ENCODE measurements around the gene FAM3D. TPM values are rescaled to one million over a fixed set of nuclear protein-coding genes. Genes with fewer than 3 reads are reported as not detected.

FAM3D gene
- polyA plus RNA-seq, 3 donors: 0.28 to 1.9 (median 0.71) TPM

DNA sequence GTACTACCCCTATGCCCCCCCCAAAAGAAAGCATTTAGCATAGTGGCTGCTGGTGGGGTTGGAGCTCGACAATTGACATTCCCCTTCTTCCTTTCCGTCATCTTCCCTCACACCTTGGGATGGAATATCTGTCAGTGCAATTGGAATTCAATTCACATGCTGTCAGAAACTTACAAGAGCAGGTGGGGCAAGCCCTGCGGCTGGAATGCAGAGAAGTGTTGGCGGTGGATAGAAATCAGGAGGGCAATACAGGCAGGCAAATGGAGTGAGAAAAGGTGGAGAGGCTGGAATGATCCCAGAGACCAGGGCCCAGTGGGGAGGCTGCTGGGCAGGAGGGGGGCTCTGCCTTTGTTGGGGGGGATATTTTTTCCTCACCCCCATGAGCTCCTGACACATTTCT lies 44.1 kb downstream of the FAM3D start:
- no peaks in the 10 kb centered on the region for H3K4me1 ChIP-seq (ENCODE audit: control insufficient read depth in 1 of 2, insufficient read depth in 2 of 2, low read length in 2 of 2)
- no peak for DNase-seq
- Mint-ChIP-seq H3K27ac (no peak overlapping the region), H3K27me3 (ENCODE audit: low read depth in 3 of 3) (peaks cover 1 to 3% (median 2%) of the 10 kb centered on the region in 3 donors), H3K36me3 (no peaks in the 10 kb centered on the region), H3K4me3 (no peak overlapping the region), H3K9me3 (no peaks in the 10 kb centered on the region), H3K4me1 (no peaks in the 10 kb centered on the region)
- no peak overlapping the region for H3K27ac ChIP-seq (ENCODE audit: low read depth in 1 of 2, low read length in 2 of 2)
- H3K9me3 ChIP-seq (replicated peaks in 1 of 2; ENCODE audit: control insufficient read depth in 1 of 2, insufficient read depth in 1 of 2, low read length in 2 of 2): no peaks in the 10 kb centered on the region
- H2AFZ ChIP-seq (ENCODE audit: insufficient read depth, low read depth, low read length, poor library complexity, severe bottlenecking): no peak overlapping the region
- TF ChIP-seq, protein P1, sequence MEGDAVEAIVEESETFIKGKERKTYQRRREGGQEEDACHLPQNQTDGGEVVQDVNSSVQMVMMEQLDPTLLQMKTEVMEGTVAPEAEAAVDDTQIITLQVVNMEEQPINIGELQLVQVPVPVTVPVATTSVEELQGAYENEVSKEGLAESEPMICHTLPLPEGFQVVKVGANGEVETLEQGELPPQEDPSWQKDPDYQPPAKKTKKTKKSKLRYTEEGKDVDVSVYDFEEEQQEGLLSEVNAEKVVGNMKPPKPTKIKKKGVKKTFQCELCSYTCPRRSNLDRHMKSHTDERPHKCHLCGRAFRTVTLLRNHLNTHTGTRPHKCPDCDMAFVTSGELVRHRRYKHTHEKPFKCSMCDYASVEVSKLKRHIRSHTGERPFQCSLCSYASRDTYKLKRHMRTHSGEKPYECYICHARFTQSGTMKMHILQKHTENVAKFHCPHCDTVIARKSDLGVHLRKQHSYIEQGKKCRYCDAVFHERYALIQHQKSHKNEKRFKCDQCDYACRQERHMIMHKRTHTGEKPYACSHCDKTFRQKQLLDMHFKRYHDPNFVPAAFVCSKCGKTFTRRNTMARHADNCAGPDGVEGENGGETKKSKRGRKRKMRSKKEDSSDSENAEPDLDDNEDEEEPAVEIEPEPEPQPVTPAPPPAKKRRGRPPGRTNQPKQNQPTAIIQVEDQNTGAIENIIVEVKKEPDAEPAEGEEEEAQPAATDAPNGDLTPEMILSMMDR (IDR thresholded peaks at IDR 0.05): no peak
- no peaks in the 10 kb centered on the region for H3K36me3 ChIP-seq (replicated peaks in 1 of 2; ENCODE audit: control insufficient read depth in 1 of 2, insufficient read depth in 2 of 2, low read length in 2 of 2)
- intact Hi-C loops (cut with micrococcal nuclease): loop anchor here in 1 of 2 donors (10.0 kb wide), 1 partner anchor 308 kb away; no protein-coding TSS in a partner anchor
- no peaks in the 10 kb centered on the region for H4K20me1 ChIP-seq (ENCODE audit: insufficient read depth, low read length)
- no peak overlapping the region for H3K4me3 ChIP-seq (replicated peaks in 1 of 3; ENCODE audit: low read depth in 2 of 3, low read length in 3 of 3)
- H3K4me2 ChIP-seq (replicated peaks; ENCODE audit: extremely low read depth, low read length, poor library complexity, severe bottlenecking): no peak overlapping the region
- no peak overlapping the region for H3K9ac ChIP-seq (ENCODE audit: insufficient read depth, low read length, poor library complexity, severe bottlenecking)
- H3K27me3 ChIP-seq (ENCODE audit: control insufficient read depth in 2 of 2, insufficient read depth in 2 of 2, low read length in 2 of 2): no peaks in the 10 kb centered on the region
- no peaks in the 10 kb centered on the region for H3K79me2 ChIP-seq (ENCODE audit: insufficient read depth, low read length)
- WGBS (ENCODE audit: insufficient coverage): 100% methylated on average over 2 of the region's 4 CpGs

DNA sequence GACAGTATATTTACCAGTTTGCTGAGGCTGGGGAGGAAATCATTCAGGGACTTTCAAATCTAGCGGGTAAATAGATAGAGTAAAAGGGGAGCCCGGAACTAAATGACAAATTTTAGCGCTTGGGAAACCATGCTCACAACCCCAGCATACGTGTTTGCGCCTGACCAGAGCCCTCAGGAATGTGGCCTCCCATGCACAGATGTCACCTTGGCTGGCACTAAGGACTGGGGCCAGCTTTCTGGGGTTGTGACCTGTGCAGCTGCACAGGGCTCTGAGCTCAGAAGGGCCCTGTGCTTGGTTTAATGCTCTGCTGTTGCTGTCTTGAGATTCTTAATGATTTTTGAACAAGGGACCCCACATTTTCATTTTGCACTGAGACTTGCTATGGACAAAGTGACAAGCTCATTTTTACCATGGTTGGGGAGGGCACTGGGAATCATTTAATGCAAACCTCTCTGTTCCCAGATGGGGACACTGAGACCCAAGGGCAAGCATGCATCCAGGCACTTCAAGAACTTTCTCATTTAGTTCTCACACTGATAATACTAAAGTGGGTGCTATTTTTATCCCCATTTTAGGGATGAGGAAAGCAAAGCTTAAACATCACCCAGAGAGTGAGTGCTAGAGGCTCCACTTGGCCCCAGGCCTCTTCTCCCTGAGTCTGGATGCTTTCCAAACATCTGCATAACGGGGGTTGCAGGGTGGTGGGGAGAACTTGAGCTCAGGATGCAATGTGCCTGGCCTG lies 45.3 kb downstream of the FAM3D start:
- no peak for DNase-seq
- H3K27ac ChIP-seq (ENCODE audit: low read depth in 1 of 2, low read length in 2 of 2): no peak overlapping the region

More for the DNA sequence above, 45.3 kb downstream of the FAM3D start:
- Mint-ChIP-seq H3K4me3 (no peak overlapping the region), H3K36me3 (no peaks in the 10 kb centered on the region), H3K27ac (no peak overlapping the region), H3K9me3 (no peaks in the 10 kb centered on the region), H3K4me1 (no peaks in the 10 kb centered on the region), H3K27me3 (ENCODE audit: low read depth in 3 of 3) (peaks cover 1 to 3% (median 2%) of the 10 kb centered on the region in 3 donors)
- intact Hi-C loops (cut with micrococcal nuclease): loop anchor here in 1 of 2 donors (10.0 kb wide), 1 partner anchor 306 kb away; no protein-coding TSS in a partner anchor
- Histone ChIP-seq H3K4me2 (replicated peaks; ENCODE audit: extremely low read depth, low read length, poor library complexity, severe bottlenecking) (no peak overlapping the region), H3K9ac (ENCODE audit: insufficient read depth, low read length, poor library complexity, severe bottlenecking) (no peak overlapping the region), H3K27me3 (ENCODE audit: control insufficient read depth in 2 of 2, insufficient read depth in 2 of 2, low read length in 2 of 2) (no peaks in the 10 kb centered on the region), H2AFZ (ENCODE audit: insufficient read depth, low read depth, low read length, poor library complexity, severe bottlenecking) (no peak overlapping the region), H3K79me2 (ENCODE audit: insufficient read depth, low read length) (no peaks in the 10 kb centered on the region), H3K4me1 (ENCODE audit: control insufficient read depth in 1 of 2, insufficient read depth in 2 of 2, low read length in 2 of 2) (no peaks in the 10 kb centered on the region), H3K9me3 (replicated peaks in 1 of 2; ENCODE audit: control insufficient read depth in 1 of 2, insufficient read depth in 1 of 2, low read length in 2 of 2) (no peaks in the 10 kb centered on the region), H3K36me3 (replicated peaks in 1 of 2; ENCODE audit: control insufficient read depth in 1 of 2, insufficient read depth in 2 of 2, low read length in 2 of 2) (no peaks in the 10 kb centered on the region), H3K4me3 (replicated peaks in 1 of 3; ENCODE audit: low read depth in 2 of 3, low read length in 3 of 3) (no peak overlapping the region), H4K20me1 (ENCODE audit: insufficient read depth, low read length) (no peaks in the 10 kb centered on the region)
- TF ChIP-seq, protein P1 (IDR thresholded peaks at IDR 0.05): no peak
- WGBS (ENCODE audit: insufficient coverage): 91% methylated on average over 5 of the region's 6 CpGs
